K562 (cell line): ENCODE measurements around the gene IQCK. TPM values are rescaled to one million over a fixed set of nuclear protein-coding genes. Genes with fewer than 3 reads are reported as not detected.

ENCODE experiments used
- ATAC-seq: fragments of 200-7000 bp; cut with Tn5 transposase; 3 replicates; pipeline ENCODE4 v1.9.1; 2020; ENCODE audit warnings: moderate library complexity
- BruUV-seq: library from RNA; stranded (reverse); fragments of 400-500 nt; replicated peaks from 2 replicates; lab custom pipeline; 2021; lab: Mats Ljungman, UMichigan
- CTCF ChIA-PET: fragments of 300-600 bp; formaldehyde crosslinking; extraction: SDS; loops from one replicate; lab custom pipeline; 2021; ENCODE audit warnings: low intra/inter-chr PET ratio; lab: Yijun Ruan, JAX
- POLR2A ChIA-PET: fragments of 300-600, 350-650 bp; sonication (Branson Sonifier 250); formaldehyde crosslinking; extraction: SDS; loops from one replicate; lab custom pipeline; 2021; ENCODE audit warnings: antibody characterized with exemption, inconsistent platforms; lab: Yijun Ruan, JAX
- DNase-seq, 4 experiments: peaks; one replicate each; pipeline versions ENCODE4 v3.0.0 to v3.0.0-alpha.2; 2011 to 2018; ENCODE audit warnings: low spot score in 3 of 4, mixed read lengths in 3 of 4; ENCODE audit errors: extremely low read depth in 1 of 4
- FAIRE-seq: peaks from 2 replicates; lab custom pipeline; 2011; peaks lifted over from hg19 to GRCh38; lab: Jason Lieb, UNC
- H2AFZ ChIP-seq: 2 replicates; pipeline ENCODE4 v1.6.0; 2011; ENCODE audit warnings: low read depth, low read length, control low read depth, inconsistent platforms
- H3K27ac ChIP-seq: fragments of 200-600 bp; 3 replicates; pipeline ENCODE4 v1.8.0; 2011; ENCODE audit warnings: low read depth, mild to moderate bottlenecking, control low read depth, inconsistent platforms, low read length, moderate library complexity, mixed read lengths; ENCODE audit errors: extremely low read depth
- H3K27me3 ChIP-seq, 2 experiments: fragments of 300-600 bp in 1 of 2; 2 replicates in 1 of 2; 3 replicates in 1 of 2; pipeline versions ENCODE4 v1.6.0 to v1.8.0; 2011; ENCODE audit warnings: inconsistent platforms in 2 of 2, low read length in 2 of 2, mild to moderate bottlenecking in 1 of 2, mixed read lengths in 1 of 2, moderate library complexity in 1 of 2; ENCODE audit not compliant: control insufficient read depth in 2 of 2, insufficient read depth in 2 of 2
- H3K36me3 ChIP-seq: fragments of 300-600 bp; 3 replicates; pipeline ENCODE4 v1.8.0; 2011; ENCODE audit warnings: mild to moderate bottlenecking, low read length, inconsistent platforms; ENCODE audit not compliant: control insufficient read depth, insufficient read depth
- H3K4me1 ChIP-seq, 2 experiments: fragments of 200-600 bp in 1 of 2; replicated peaks in 1 of 2; 2 replicates in 1 of 2; 3 replicates in 1 of 2; pipeline versions ENCODE4 v1.5.1 to v1.8.0; 2011; ENCODE audit warnings: inconsistent platforms in 2 of 2, low read length in 2 of 2, mild to moderate bottlenecking in 1 of 2, mixed read lengths in 1 of 2, moderate library complexity in 1 of 2; ENCODE audit not compliant: control insufficient read depth in 2 of 2, insufficient read depth in 2 of 2
- H3K4me2 ChIP-seq: 2 replicates; pipeline ENCODE4 v1.6.1; 2011; ENCODE audit warnings: low read length, control low read depth, inconsistent platforms, mixed read lengths; ENCODE audit not compliant: insufficient read depth
- H3K4me3 ChIP-seq: fragments of 200-600 bp; sonication (generic), shearing (Covaris generic); 2 replicates; pipeline ENCODE4 v1.5.1; 2016; ENCODE audit warnings: control low read depth, inconsistent platforms
- H3K79me2 ChIP-seq: fragments of 200-600 bp; 3 replicates; pipeline ENCODE4 v1.8.0; 2011; ENCODE audit warnings: low read length, inconsistent platforms; ENCODE audit not compliant: control insufficient read depth, insufficient read depth
- H3K9ac ChIP-seq, 2 experiments: 2 replicates each; pipeline versions ENCODE4 v1.6.0 to v1.6.1; 2011; ENCODE audit warnings: low read depth in 2 of 2, low read length in 2 of 2, control low read depth in 1 of 2, inconsistent platforms in 1 of 2, mild to moderate bottlenecking in 1 of 2, mixed read lengths in 1 of 2; ENCODE audit not compliant: insufficient read depth in 1 of 2
- H3K9me1 ChIP-seq: one replicate; pipeline ENCODE4 v1.6.0; 2011; ENCODE audit warnings: inconsistent platforms, mild to moderate bottlenecking, low read length, moderate library complexity; ENCODE audit not compliant: control insufficient read depth, insufficient read depth
- H3K9me3 ChIP-seq: replicated peaks from 2 replicates; pipeline ENCODE4 v1.5.1; 2011; ENCODE audit warnings: low read depth, low read length, inconsistent platforms; ENCODE audit not compliant: control insufficient read depth, insufficient read depth
- H4K20me1 ChIP-seq: replicated peaks from 2 replicates; pipeline ENCODE4 v1.6.1; 2011; ENCODE audit warnings: low read length, inconsistent platforms, mixed read lengths; ENCODE audit not compliant: control insufficient read depth, insufficient read depth
- ARID1B ChIP-seq: fragments of 450-650 bp; IDR thresholded peaks from 2 replicates; pipeline ENCODE4 v1.6.1; 2016; ENCODE audit warnings: antibody characterized with exemption, mild to moderate bottlenecking, inconsistent platforms
- ELF1 ChIP-seq: fragments of 200-800 bp; sonication (Bioruptor generic); IDR thresholded peaks from 2 replicates; pipeline ENCODE4 v1.6.1; 2016; ENCODE audit warnings: missing genetic modification characterization, missing compliant biosample characterization
- KDM1A ChIP-seq, 2 experiments: fragments of 450-650 bp; IDR thresholded peaks; 2 replicates each; pipeline ENCODE4 v1.6.1; 2016; ENCODE audit warnings: mild to moderate bottlenecking in 2 of 2
- ZBTB33 ChIP-seq: sonication (generic); formaldehyde crosslinking; IDR thresholded peaks from 2 replicates; pipeline ENCODE4 v1.8.1; 2023; ENCODE audit warnings: mild to moderate bottlenecking, missing genetic modification reagents
- ZC3H4 ChIP-seq: sonication (generic); formaldehyde crosslinking; IDR thresholded peaks from 2 replicates; pipeline ENCODE4 v1.9.0; 2021; ENCODE audit warnings: missing genetic modification reagents, borderline replicate concordance
- ZNF282 ChIP-seq: sonication (generic); formaldehyde crosslinking; IDR thresholded peaks from 2 replicates; pipeline ENCODE4 v1.8.1; 2023; ENCODE audit warnings: missing genetic modification reagents
- ZNF354B ChIP-seq: fragments of 250-450 bp; sonication (Bioruptor Pico); IDR thresholded peaks from 2 replicates; pipeline ENCODE4 v1.4.0; 2020
- WGBS: fragments of 100-300 bp; shearing (Covaris generic); methylation state at CpG from one replicate; pipeline ENCODE4 v1.1.6; 2016; ENCODE audit warnings: low coverage, mixed read lengths; ENCODE audit not compliant: insufficient coverage; ENCODE audit errors: missing lambda C conversion rate; 5-methylcytosine and 5-hydroxymethylcytosine counted together
- in situ Hi-C: fragments of 300-500 bp; cut with MboI; formaldehyde crosslinking; loops from 4 replicates; pipeline ENCODE4 v1.15.0; 2018; ENCODE audit warnings: inconsistent platforms, mixed read lengths
- intact Hi-C: fragments of 100-400 bp; cut with micrococcal nuclease; formaldehyde crosslinking; loops from 2 replicates; pipeline ENCODE4 v1.14.2; 2022
- polyA plus RNA-seq, 8 experiments: library from polyadenylated mRNA; depleted of rRNA in 4 of 8; stranded (reverse) in 5 of 8; unstranded in 3 of 8; fragments of >200 nt; fragmentation: Nextera tagmentation in 2 of 8; fragmentation: Illumina TruSeq in 1 of 8; extraction: Ambion mirVana in 2 of 8; extraction: Trizol in 1 of 8; gene quantifications; 2 replicates each; pipeline versions ENCODE4 v1.2.1 to v1.2.3, GENCODE V29; 2011 to 2014; ENCODE audit warnings: inconsistent platforms in 1 of 8, missing spikeins in 1 of 8
- total RNA-seq, 7 experiments: library from RNA; depleted of rRNA in 6 of 7; stranded (reverse); fragments of >200 nt in 6 of 7; fragmentation: Illumina TruSeq in 2 of 7; extraction: Trizol in 2 of 7; gene quantifications; 2 replicates each; pipeline versions ENCODE4 v1.2.1 to v1.2.3, GENCODE V29; 2011 to 2021; ENCODE audit warnings: low replicate concordance in 1 of 7

The IQCK gene
- total and polyA plus RNA-seq, 9 of the 15 experiments (the other 6 are each of a cell fraction or from before 2014, with no cell fraction given): 5.2 to 12.2 (median 7.3) TPM

- DNase-seq (no peak), ATAC-seq (no peak), FAIRE-seq (no peak)
- WGBS: 7% methylated on average over 1 of the region's 1 CpG
- Histone ChIP-seq H3K4me1 (no peaks in the 10 kb centered on the region), H3K36me3 (no peaks in the 10 kb centered on the region), H3K27ac (no peak overlapping the region), H3K9ac (no peak overlapping the region), H3K9me1 (no peaks in the 10 kb centered on the region), H3K9me3 (no peaks in the 10 kb centered on the region), H3K4me2 (no peak overlapping the region), H4K20me1 (no peaks in the 10 kb centered on the region), H3K27me3 (no peaks in the 10 kb centered on the region), H3K4me3 (no peak overlapping the region), H3K79me2 (no peaks in the 10 kb centered on the region), H2AFZ (no peak overlapping the region)
- ChIA-PET CTCF (no interaction called here), POLR2A (no interaction called here)
- intact Hi-C loops: no loop called here
- in situ Hi-C loops: no loop called here
- BruUV-seq: no TSS peak
- no peak for TF ChIP-seq ZC3H4
- TF ChIP-seq ZNF354B (CRISPR knock-in tag): no peak
- TF ChIP-seq ELF1 (tag): no peak
- no peak for TF ChIP-seq ARID1B
- no peak for TF ChIP-seq ZNF282 (CRISPR knock-in tag)
- TF ChIP-seq ZBTB33 (CRISPR knock-in tag): no peak
- no peak for TF ChIP-seq KDM1A (IDR thresholded peaks at IDR 0.05)
Observed at GRCh38 chr16:19785081-19785480, 67.0 kb downstream of the IQCK start.
